Measurements from ENCODE around the gene KMO.
A peak's percentile ranks its signal among the peaks of the same experiment; 100 is the strongest.

The KMO gene

DNA sequence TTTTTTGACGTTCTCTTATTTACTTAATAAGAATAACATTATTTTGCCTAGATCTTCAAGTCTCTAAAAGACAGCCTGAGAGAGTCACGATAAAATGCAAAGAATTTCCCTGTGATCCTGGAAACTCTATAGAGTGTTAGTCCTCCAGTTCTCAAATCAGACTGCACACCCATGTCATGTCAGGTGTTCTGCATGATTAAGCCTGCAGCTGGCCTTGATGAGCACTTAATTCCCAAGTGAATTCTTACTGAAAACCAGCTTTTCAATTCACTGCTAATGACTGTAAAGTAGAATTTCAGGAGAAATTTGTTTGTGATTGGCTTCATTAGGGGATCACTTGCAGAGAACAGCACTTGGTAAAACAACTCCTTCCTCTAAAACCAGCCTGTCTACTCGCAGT, 66.1 kb downstream of the KMO start:
- TF ChIP-seq POLR2AphosphoS5 (IDR thresholded peaks at IDR 0.05; ENCODE audit: low read depth, low read length) (no peak), TAF1 (IDR thresholded peaks at IDR 0.05; ENCODE audit: borderline replicate concordance, low read depth, low read length) (no peak), POLR2A (IDR thresholded peaks at IDR 0.05; ENCODE audit: low read depth, low read length) (no peak)
- DNase-seq (ENCODE audit: insufficient read length) (no peak), FAIRE-seq (peak; percentile 79)

DNA sequence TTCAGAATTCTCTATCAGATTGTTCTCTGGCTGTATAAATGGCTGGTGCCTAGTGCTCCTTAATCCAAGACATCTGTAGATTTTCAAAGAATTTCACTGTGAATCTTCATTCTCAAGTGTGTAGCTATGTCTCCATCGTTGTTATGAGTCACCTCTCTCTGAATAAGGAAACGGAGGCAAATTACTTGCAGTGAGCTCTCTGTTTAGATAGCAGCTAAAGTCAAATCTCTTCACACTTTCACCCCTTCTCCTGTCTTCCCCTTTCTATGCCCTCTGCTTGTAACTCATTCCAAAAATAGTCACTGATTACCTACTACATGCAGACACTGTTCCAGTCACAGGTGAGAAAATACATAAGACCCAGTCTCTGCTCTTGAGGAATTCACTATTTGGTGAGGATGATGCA, 68.3 kb downstream of the KMO start:
- DNase-seq (ENCODE audit: insufficient read length) (no peak), FAIRE-seq (peak; percentile 87)
- TF ChIP-seq POLR2A (IDR thresholded peaks at IDR 0.05; ENCODE audit: low read depth, low read length) (no peak), POLR2AphosphoS5 (IDR thresholded peaks at IDR 0.05; ENCODE audit: low read depth, low read length) (no peak), TAF1 (IDR thresholded peaks at IDR 0.05; ENCODE audit: borderline replicate concordance, low read depth, low read length) (no peak)

GRCh38 chr1:241603731-241604245, 71.6 kb downstream of the KMO start:
- TF ChIP-seq POLR2AphosphoS5 (IDR thresholded peaks at IDR 0.05; ENCODE audit: low read depth, low read length) (no peak), TAF1 (IDR thresholded peaks at IDR 0.05; ENCODE audit: borderline replicate concordance, low read depth, low read length) (no peak), POLR2A (IDR thresholded peaks at IDR 0.05; ENCODE audit: low read depth, low read length) (no peak)
- no peak for FAIRE-seq

GRCh38 chr1:241605146-241605805, 73.1 kb downstream of the KMO start:
- TF ChIP-seq POLR2AphosphoS5 (IDR thresholded peaks at IDR 0.05; ENCODE audit: low read depth, low read length) (no peak), TAF1 (IDR thresholded peaks at IDR 0.05; ENCODE audit: borderline replicate concordance, low read depth, low read length) (no peak), POLR2A (IDR thresholded peaks at IDR 0.05; ENCODE audit: low read depth, low read length) (no peak)
- FAIRE-seq (no peak), DNase-seq (ENCODE audit: insufficient read length) (no peak)

More at GRCh38 chr1:241603731-241604245, 71.6 kb downstream of the KMO start:
- DNase-seq (ENCODE audit: insufficient read length): no peak

DNA sequence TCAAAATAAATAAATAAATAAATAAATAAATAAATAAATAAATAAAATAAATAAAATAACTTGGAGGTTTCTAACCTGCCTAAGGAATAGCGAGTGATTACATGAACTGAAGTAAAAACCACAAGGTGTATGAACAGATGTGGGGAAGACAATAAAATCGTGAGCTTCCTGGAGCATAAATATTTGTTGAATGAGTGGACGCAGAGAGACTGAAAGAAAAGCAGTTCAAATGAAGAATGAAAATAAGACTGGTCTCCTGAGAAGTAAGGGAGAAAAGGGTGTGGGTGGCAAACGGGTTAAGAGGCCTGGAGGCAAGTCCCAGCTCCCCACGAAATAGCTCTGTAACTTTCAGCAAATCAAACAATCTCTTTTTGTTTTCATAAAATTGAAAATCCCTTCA, 74.4 kb downstream of the KMO start:
- no peak for FAIRE-seq
- no peak for DNase-seq (ENCODE audit: insufficient read length)
- no peak for TF ChIP-seq POLR2AphosphoS5 (IDR thresholded peaks at IDR 0.05; ENCODE audit: low read depth, low read length)
- TF ChIP-seq POLR2A (IDR thresholded peaks at IDR 0.05; ENCODE audit: low read depth, low read length): no peak
- TF ChIP-seq TAF1 (IDR thresholded peaks at IDR 0.05; ENCODE audit: borderline replicate concordance, low read depth, low read length): no peak

GRCh38 chr1:241607497-241607896, 75.3 kb downstream of the KMO start:
- TF ChIP-seq TAF1 (IDR thresholded peaks at IDR 0.05; ENCODE audit: borderline replicate concordance, low read depth, low read length) (no peak), POLR2AphosphoS5 (IDR thresholded peaks at IDR 0.05; ENCODE audit: low read depth, low read length) (no peak), POLR2A (IDR thresholded peaks at IDR 0.05; ENCODE audit: low read depth, low read length) (no peak)
- FAIRE-seq (no peak), DNase-seq (ENCODE audit: insufficient read length) (no peak)

- DNase-seq (ENCODE audit: insufficient read length) (no peak), FAIRE-seq (no peak)
- TF ChIP-seq POLR2A (IDR thresholded peaks at IDR 0.05; ENCODE audit: low read depth, low read length): no peak
- no peak for TF ChIP-seq TAF1 (IDR thresholded peaks at IDR 0.05; ENCODE audit: borderline replicate concordance, low read depth, low read length)
- no peak for TF ChIP-seq POLR2AphosphoS5 (IDR thresholded peaks at IDR 0.05; ENCODE audit: low read depth, low read length)
These were observed 76.3 kb downstream of the KMO start for GRCh38 chr1:241608379-241609033.

GRCh38 chr1:241610056-241610815, 78.1 kb downstream of the KMO start:
- TF ChIP-seq POLR2AphosphoS5 (IDR thresholded peaks at IDR 0.05; ENCODE audit: low read depth, low read length) (no peak), TAF1 (IDR thresholded peaks at IDR 0.05; ENCODE audit: borderline replicate concordance, low read depth, low read length) (no peak), POLR2A (IDR thresholded peaks at IDR 0.05; ENCODE audit: low read depth, low read length) (no peak)
- DNase-seq (ENCODE audit: insufficient read length) (no peak), FAIRE-seq (no peak)

GRCh38 chr1:241611063-241611462, 78.9 kb downstream of the KMO start:
- TF ChIP-seq POLR2A (IDR thresholded peaks at IDR 0.05; ENCODE audit: low read depth, low read length): no peak
- TF ChIP-seq POLR2AphosphoS5 (IDR thresholded peaks at IDR 0.05; ENCODE audit: low read depth, low read length): no peak
- no peak for TF ChIP-seq TAF1 (IDR thresholded peaks at IDR 0.05; ENCODE audit: borderline replicate concordance, low read depth, low read length)
- peak; percentile 92 for FAIRE-seq
- DNase-seq (ENCODE audit: insufficient read length): no peak

DNA sequence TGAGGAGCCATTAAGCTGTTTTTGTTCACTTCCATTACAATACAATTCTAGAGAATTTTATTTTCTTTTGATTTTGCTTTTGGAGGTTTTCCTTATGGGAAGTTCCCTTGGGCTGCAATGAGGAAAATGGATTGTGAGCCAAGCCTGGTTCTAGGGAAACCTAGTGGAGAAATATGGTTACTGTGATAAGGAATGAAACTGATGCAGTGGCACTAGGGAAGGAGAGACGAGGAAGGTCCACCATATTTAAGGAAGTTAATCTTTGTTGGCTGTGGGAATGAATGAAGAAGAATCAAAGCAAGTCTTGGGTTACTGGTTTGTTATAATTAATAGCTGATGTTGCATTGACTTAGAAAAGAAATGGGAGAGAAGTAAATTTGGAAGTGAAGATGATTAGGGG, 79.6 kb downstream of the KMO start:
- TF ChIP-seq POLR2AphosphoS5 (IDR thresholded peaks at IDR 0.05; ENCODE audit: low read depth, low read length) (no peak), TAF1 (IDR thresholded peaks at IDR 0.05; ENCODE audit: borderline replicate concordance, low read depth, low read length) (no peak), POLR2A (IDR thresholded peaks at IDR 0.05; ENCODE audit: low read depth, low read length) (no peak)
- no peak for DNase-seq (ENCODE audit: insufficient read length)
- no peak for FAIRE-seq

Data from GM12892 (cell line).